H1 (cell line): ENCODE measurements around the gene MOB3B. TPM values are rescaled to one million over a fixed set of nuclear protein-coding genes. Genes with fewer than 3 reads are reported as not detected.

ENCODE experiments used
- CTCF ChIA-PET: fragments of 300-600 bp; sonication (Branson Sonifier 250); formaldehyde crosslinking; loops from one replicate; lab custom pipeline; 2021; ENCODE audit not compliant: partially characterized antibody; lab: Charles Lee
- POLR2A ChIA-PET: fragments of 300-600 bp; sonication (Branson Sonifier 250); formaldehyde crosslinking; loops from one replicate; lab custom pipeline; 2021; ENCODE audit warnings: inconsistent platforms; ENCODE audit not compliant: partially characterized antibody; lab: Charles Lee
- DNase-seq, 2 experiments: peaks; one replicate each; pipeline versions ENCODE4 v3.0.0 to v3.0.0-alpha.2; 2010 to 2022; ENCODE audit warnings: low spot score in 2 of 2, low read depth in 1 of 2, mixed read lengths in 1 of 2
- FAIRE-seq: peaks from 2 replicates; lab custom pipeline; 2011; peaks lifted over from hg19 to GRCh38; lab: Jason Lieb, UNC
- H2AFZ ChIP-seq: 2 replicates; pipeline ENCODE4 v1.8.1; 2012; ENCODE audit warnings: low read length, inconsistent platforms
- H2AK5ac ChIP-seq: 2 replicates; pipeline ENCODE4 v1.6.1; 2013; ENCODE audit warnings: low read depth, low read length
- H2BK120ac ChIP-seq: replicated peaks from 2 replicates; pipeline ENCODE3; 2013; ENCODE audit warnings: low read depth, low read length, inconsistent platforms
- H2BK12ac ChIP-seq: 2 replicates; pipeline ENCODE4 v1.6.1; 2013; ENCODE audit warnings: low read depth, low read length
- H2BK15ac ChIP-seq: 2 replicates; pipeline ENCODE4 v1.6.1; 2013; ENCODE audit warnings: low read length
- H2BK20ac ChIP-seq: 2 replicates; pipeline ENCODE4 v1.6.1; 2013; ENCODE audit warnings: low read length
- H2BK5ac ChIP-seq: 2 replicates; pipeline ENCODE4 v1.6.1; 2013; ENCODE audit warnings: low read depth, low read length
- H3K14ac ChIP-seq: 2 replicates; pipeline ENCODE4 v1.6.1; 2013; ENCODE audit warnings: inconsistent platforms; ENCODE audit not compliant: insufficient read length
- H3K18ac ChIP-seq: 2 replicates; pipeline ENCODE4 v1.6.1; 2013; ENCODE audit warnings: low read length; ENCODE audit errors: extremely low read depth
- H3K23ac ChIP-seq: 2 replicates; pipeline ENCODE4 v1.6.1; 2013; ENCODE audit warnings: inconsistent platforms; ENCODE audit not compliant: insufficient read length
- H3K23me2 ChIP-seq: 2 replicates; pipeline ENCODE4 v1.6.1; 2013; ENCODE audit warnings: low read depth, low read length
- H3K27ac ChIP-seq: 2 replicates; pipeline ENCODE4 v1.6.1; 2011; ENCODE audit warnings: low read depth, low read length, inconsistent platforms
- H3K27me3 ChIP-seq, 4 experiments: replicated peaks in 1 of 4; 1 replicate in 1 of 4; 2 replicates in 3 of 4; pipeline versions ENCODE4 v1.6.1 to v1.8.1; 2011 to 2013; ENCODE audit warnings: low read length in 3 of 4, mild to moderate bottlenecking in 3 of 4, inconsistent platforms in 2 of 4, mixed read lengths in 2 of 4, moderate library complexity in 1 of 4; ENCODE audit not compliant: control insufficient read depth in 3 of 4, insufficient read depth in 3 of 4; ENCODE audit errors: extremely low read depth in 1 of 4
- H3K36me3 ChIP-seq, 4 experiments: 2 replicates each; pipeline versions ENCODE4 v1.6.1 to v1.8.1; 2011 to 2013; ENCODE audit warnings: mild to moderate bottlenecking in 4 of 4, low read length in 3 of 4, moderate library complexity in 2 of 4, control low read depth in 1 of 4, inconsistent platforms in 1 of 4; ENCODE audit not compliant: insufficient read depth in 4 of 4, control insufficient read depth in 2 of 4
- H3K4ac ChIP-seq: replicated peaks from 2 replicates; pipeline ENCODE3; 2013; ENCODE audit warnings: low read length, low read depth, mixed read lengths, inconsistent platforms; ENCODE audit not compliant: insufficient read length
- H3K4me1 ChIP-seq, 4 experiments: replicated peaks in 1 of 4; 1 replicate in 1 of 4; 2 replicates in 3 of 4; pipeline versions ENCODE4 v1.6.1 to v1.8.1; 2011 to 2013; ENCODE audit warnings: low read length in 3 of 4, inconsistent platforms in 2 of 4, mixed read lengths in 1 of 4; ENCODE audit not compliant: insufficient read depth in 4 of 4, control insufficient read depth in 3 of 4
- H3K4me2 ChIP-seq, 2 experiments: 2 replicates each; pipeline versions ENCODE4 v1.6.1 to v1.8.1; 2011 to 2013; ENCODE audit warnings: low read depth in 2 of 2, low read length in 2 of 2, control low read depth in 1 of 2, inconsistent platforms in 1 of 2, mild to moderate bottlenecking in 1 of 2; ENCODE audit not compliant: insufficient read depth in 1 of 2
- H3K4me3 ChIP-seq, 4 experiments: fragments of 200-600, 300-600 bp in 1 of 4; sonication (generic), shearing (Covaris generic), sonication (Bioruptor Twin) in 1 of 4; 2 replicates each; pipeline versions ENCODE4 v1.5.1 to v1.8.1; 2011 to 2016; ENCODE audit warnings: low read length in 4 of 4, low read depth in 3 of 4, control low read depth in 2 of 4, inconsistent platforms in 2 of 4, mild to moderate bottlenecking in 2 of 4, mixed read lengths in 1 of 4, moderate library complexity in 1 of 4; ENCODE audit not compliant: insufficient read depth in 2 of 4; ENCODE audit errors: extremely low read depth in 1 of 4
- H3K56ac ChIP-seq: replicated peaks from 2 replicates; pipeline ENCODE3; 2013; ENCODE audit warnings: low read depth, mild to moderate bottlenecking, mixed read lengths, low read length, inconsistent platforms; ENCODE audit not compliant: insufficient read length
- H3K79me1 ChIP-seq: 2 replicates; pipeline ENCODE4 v1.6.1; 2013; ENCODE audit warnings: low read depth, low read length, control low read depth
- H3K79me2 ChIP-seq, 2 experiments: 2 replicates each; pipeline versions ENCODE4 v1.6.1 to v1.8.1; 2012 to 2013; ENCODE audit warnings: low read length in 2 of 2, mild to moderate bottlenecking in 2 of 2, inconsistent platforms in 1 of 2; ENCODE audit not compliant: insufficient read depth in 2 of 2, control insufficient read depth in 1 of 2
- H3K9ac ChIP-seq, 4 experiments: replicated peaks in 1 of 4; 1 replicate in 1 of 4; 2 replicates in 3 of 4; pipeline versions ENCODE4 v1.6.1 to v1.8.1; 2011 to 2013; ENCODE audit warnings: low read depth in 3 of 4, low read length in 3 of 4, control low read depth in 2 of 4, mild to moderate bottlenecking in 2 of 4, moderate library complexity in 2 of 4, inconsistent platforms in 1 of 4; ENCODE audit errors: extremely low read depth in 1 of 4
- H3K9me3 ChIP-seq, 2 experiments: 2 replicates each; pipeline versions ENCODE4 v1.6.1 to v1.8.1; 2012 to 2013; ENCODE audit warnings: mild to moderate bottlenecking in 2 of 2, moderate library complexity in 2 of 2, control low read depth in 1 of 2, inconsistent platforms in 1 of 2, low read depth in 1 of 2, low read length in 1 of 2, mixed read lengths in 1 of 2; ENCODE audit not compliant: insufficient read depth in 2 of 2
- H4K20me1 ChIP-seq, 2 experiments: replicated peaks in 1 of 2; 2 replicates each; pipeline versions ENCODE3 to v1.8.1; 2011 to 2013; ENCODE audit warnings: inconsistent platforms in 2 of 2, low read length in 2 of 2, mild to moderate bottlenecking in 1 of 2; ENCODE audit not compliant: insufficient read depth in 2 of 2, control insufficient read depth in 1 of 2
- H4K5ac ChIP-seq: 2 replicates; pipeline ENCODE4 v1.6.1; 2013; ENCODE audit warnings: low read length, low read depth, mixed read lengths, inconsistent platforms; ENCODE audit not compliant: insufficient read length
- H4K8ac ChIP-seq: 2 replicates; pipeline ENCODE4 v1.8.0; 2013; ENCODE audit warnings: mild to moderate bottlenecking, moderate library complexity, low read length, inconsistent platforms; ENCODE audit not compliant: insufficient read depth; ENCODE audit errors: extremely low read depth
- H4K91ac ChIP-seq: replicated peaks from 2 replicates; pipeline ENCODE3; 2013; ENCODE audit warnings: low read length, mixed read lengths, inconsistent platforms; ENCODE audit not compliant: insufficient read length
- CBX5 ChIP-seq: fragments of 300-800, 300-1000 bp; sonication (generic); IDR thresholded peaks from 2 replicates; pipeline ENCODE4 v1.7.1; 2016; ENCODE audit warnings: antibody characterized with exemption, low read length, low read depth
- CTBP2 ChIP-seq: IDR thresholded peaks from 2 replicates; pipeline ENCODE4 v1.7.0; 2011; ENCODE audit warnings: borderline replicate concordance, mild to moderate bottlenecking, moderate library complexity, mixed read lengths, low read length; ENCODE audit not compliant: insufficient read depth, insufficient read length
- EZH2 ChIP-seq: fragments of 200-600 bp; sonication (generic); IDR thresholded peaks from 2 replicates; pipeline ENCODE4 v1.7.1; 2012; ENCODE audit warnings: low read depth, mild to moderate bottlenecking, moderate library complexity, low read length, inconsistent platforms; ENCODE audit not compliant: severe bottlenecking
- GABPA ChIP-seq: IDR thresholded peaks from 2 replicates; pipeline ENCODE4 v1.6.1; 2011; ENCODE audit warnings: mild to moderate bottlenecking, low read length, moderate library complexity, borderline replicate concordance; ENCODE audit not compliant: insufficient read depth
- GTF2F1 ChIP-seq: IDR thresholded peaks from 2 replicates; pipeline ENCODE4 v1.6.1; 2012; ENCODE audit warnings: low read depth, low read length, improper control_type of control experiment, borderline replicate concordance
- MAFK ChIP-seq: IDR thresholded peaks from 2 replicates; pipeline ENCODE4 v1.6.1; 2012; ENCODE audit warnings: low read depth, mild to moderate bottlenecking, improper control_type of control experiment, low read length
- RFX5 ChIP-seq: IDR thresholded peaks from 2 replicates; pipeline ENCODE4 v1.6.1; 2011; ENCODE audit warnings: low read depth, low read length, improper control_type of control experiment, borderline replicate concordance
- SAP30 ChIP-seq: fragments of 300-600 bp; sonication (generic); IDR thresholded peaks from 2 replicates; pipeline ENCODE4 v1.7.1; 2012; ENCODE audit warnings: low read length, moderate library complexity, mild to moderate bottlenecking, inconsistent platforms; ENCODE audit not compliant: insufficient read depth, insufficient replicate concordance
- SP1 ChIP-seq: IDR thresholded peaks from 2 replicates; pipeline ENCODE4 v1.6.1; 2011; ENCODE audit warnings: low read depth, low read length
- TAF1 ChIP-seq: IDR thresholded peaks from 2 replicates; pipeline ENCODE4 v1.6.1; 2011; ENCODE audit warnings: mild to moderate bottlenecking, low read depth, low read length
- TBP ChIP-seq: IDR thresholded peaks from 2 replicates; pipeline ENCODE4 v1.6.1; 2011; ENCODE audit warnings: low read depth, low read length, improper control_type of control experiment
- WGBS, 2 experiments: shearing (Covaris generic) in 1 of 2; methylation state at CpG; one replicate each; pipeline versions ENCODE4 v1.1.6 to v1.1.7; 2013 to 2015; ENCODE audit warnings: low lambda C conversion rate in 2 of 2, mixed read lengths in 2 of 2, inconsistent platforms in 1 of 2, low coverage in 1 of 2, missing lambda C conversion rate in 1 of 2; ENCODE audit not compliant: insufficient replicate concordance in 2 of 2, insufficient coverage in 1 of 2, insufficient read length in 1 of 2; ENCODE audit errors: extremely low coverage in 1 of 2, missing lambda C conversion rate in 1 of 2; 5-methylcytosine and 5-hydroxymethylcytosine counted together
- polyA plus RNA-seq, 7 experiments: library from polyadenylated mRNA; depleted of rRNA in 3 of 7; stranded (reverse) in 5 of 7; unstranded in 2 of 7; fragments of >200 nt in 5 of 7; fragments of 200-250 nt in 2 of 7; gene quantifications; 1 replicate in 5 of 7; 2 replicates in 1 of 7; 4 replicates in 1 of 7; pipeline versions ENCODE4 v1.2.1 to v1.2.3, GENCODE V29; 2011 to 2013; ENCODE audit warnings: missing spikeins in 2 of 7, mixed read lengths in 2 of 7
- total RNA-seq: library from RNA; stranded (reverse); fragmentation: NEBNext Ultra II Directional; extraction: Animal tissue kit (Norgen Biotek cat#: 25700); gene quantifications from 2 replicates; pipeline ENCODE4 v1.2.1, GENCODE V29; 2021
- TF ChIP-seq, protein P1 (sequence below): IDR thresholded peaks from 2 replicates; pipeline ENCODE4 v1.6.1; 2012; ENCODE audit warnings: inconsistent platforms

Gene MOB3B
- total and polyA plus RNA-seq, 2 of the 8 experiments (the other 6 are each of a cell fraction or from before 2014, with no cell fraction given), result 12.7 to 16.1 TPM

DNA sequence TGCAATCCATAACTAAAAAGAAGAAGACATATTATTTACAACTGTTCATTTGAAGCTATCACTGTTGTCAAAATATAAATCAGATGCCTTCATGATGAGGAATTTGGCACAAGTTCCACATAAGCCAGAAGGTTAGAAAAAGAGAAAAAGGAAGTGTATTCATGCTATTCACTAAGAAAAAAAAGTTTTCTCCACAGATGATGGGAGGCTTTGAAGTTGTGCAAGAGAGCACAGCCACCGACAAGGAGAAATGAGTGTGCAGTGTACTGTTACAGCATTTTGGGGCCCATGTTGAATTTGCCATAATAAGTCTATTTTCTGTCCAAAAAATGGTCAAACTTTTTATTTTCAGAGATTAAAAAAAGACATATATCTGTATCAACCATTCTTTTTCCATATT lies 38.5 kb downstream of the MOB3B start:
- Histone ChIP-seq H3K4me2 (no peak overlapping the region), H2BK120ac (no peak overlapping the region), H3K4me3 (no peak overlapping the region), H3K9ac (no peak overlapping the region), H3K23ac (no peak overlapping the region), H4K5ac (no peak overlapping the region), H3K79me2 (peaks cover 0 to 3% of the 10 kb centered on the region in 2 experiments; a peak in 1 of 4 replicates), H2BK15ac (no peak overlapping the region), H2BK5ac (no peak overlapping the region), H4K91ac (no peak overlapping the region), H4K20me1 (no peaks in the 10 kb centered on the region), H3K4me1 (peaks cover 11 to 35% (median 22%) of the 10 kb centered on the region in 4 experiments; a peak in 6 of 7 replicates), H4K8ac (no peak overlapping the region), H3K18ac (no peak overlapping the region), H3K27ac (no peak overlapping the region), H3K9me3 (peaks cover 0 to 4% of the 10 kb centered on the region in 2 experiments; a peak in 1 of 4 replicates), H2BK12ac (no peak overlapping the region), H2AK5ac (no peak overlapping the region), H3K56ac (no peak overlapping the region), H2BK20ac (no peak overlapping the region), H3K79me1 (peaks cover 2% of the 10 kb centered on the region; the same call in 1 of the 2 replicates), H3K23me2 (no peaks in the 10 kb centered on the region), H2AFZ (no peak overlapping the region), H3K36me3 (no peaks in the 10 kb centered on the region; a peak in 1 of 8 replicates), H3K14ac (no peak overlapping the region), H3K27me3 (no peaks in the 10 kb centered on the region), H3K4ac (no peak overlapping the region)
- WGBS, 2 experiments, result 95% methylated on average over 1 of the region's 1 CpG; no CpG with 5 or more reads in 1 of the 2 experiments
- ChIA-PET CTCF (interaction anchor here (0.6 to 2.2 kb wide), 3 partner anchors 38 to 583 kb away, joined by 3 to 14 read pairs (median 3); partner anchors contain the start of gene MOB3B), POLR2A (no interaction called here)
- DNase-seq, result no peak
- no peak for FAIRE-seq
- TF ChIP-seq CBX5, result no peak
- no peak for TF ChIP-seq RFX5
- no peak for TF ChIP-seq SP1
- TF ChIP-seq GABPA, result no peak
- no peak for TF ChIP-seq MAFK
- no peak for TF ChIP-seq SAP30
- no peak for TF ChIP-seq EZH2
- no peak for TF ChIP-seq TBP
- TF ChIP-seq CTBP2, result no peak
- no peak for TF ChIP-seq GTF2F1
- TF ChIP-seq TAF1, result no peak
- TF ChIP-seq, protein P1, sequence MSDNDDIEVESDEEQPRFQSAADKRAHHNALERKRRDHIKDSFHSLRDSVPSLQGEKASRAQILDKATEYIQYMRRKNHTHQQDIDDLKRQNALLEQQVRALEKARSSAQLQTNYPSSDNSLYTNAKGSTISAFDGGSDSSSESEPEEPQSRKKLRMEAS, result no peak
